Heart left ventricle (tissue), 13 donors: Measurements from ENCODE around the gene ENTHD1.

Experiments
- POLR2A ChIP-seq, 2 donors: fragments of 450-650 bp; IDR thresholded peaks; one replicate each; pipeline ENCODE4 v1.6.1; 2017; ENCODE audit warnings: antibody characterized with exemption in 2 of 2, mild to moderate bottlenecking in 2 of 2, moderate library complexity in 2 of 2
- TF ChIP-seq, protein P1 (sequence below), 12 donors: fragments of 200-600 bp; sonication (generic) in 4 of 12; IDR thresholded peaks; one replicate each; pipeline versions ENCODE4 v1.5.0 to v1.8.0; 2018 to 2022; ENCODE audit warnings: antibody characterized with exemption in 12 of 12, mild to moderate bottlenecking in 5 of 12
- donor health status: ischemic (EF 13 %, LVEDD 7.1; RV severe dilation, severe dysfunction).
- donor health status: DM: no; HTN: yes; CAD: no.
- donor health status: DM: no; HTN: no; CAD: no.
- donor health status: ischemic (EF 25% LVEDD 6.9; RV normal size, moderate dysfunction).
- donor health status: ischemic (EF 25% LVEDD 5.7; RV mildly dilated, moderate dysfunction).
- donor health status: ischemic (EF 35%, LVEDD 5.7; RV mildly dilated, moderate dysfunction).
- donor health status: nonischemic (EF 11% LVEDD 7.7; RV severe dilation, severe dysfunction).
- donor health status: DM: yes; HTN: yes; CAD: no.
- donor health status: PGD.
- donor health status: ischemic (EF 29% LVEDD 5.4; RV normal size, mild dysfunction).
- donor health status: nonischemic (EF 23%, LVEDD 6.1; RV moderate dilation, normal function).

DNA sequence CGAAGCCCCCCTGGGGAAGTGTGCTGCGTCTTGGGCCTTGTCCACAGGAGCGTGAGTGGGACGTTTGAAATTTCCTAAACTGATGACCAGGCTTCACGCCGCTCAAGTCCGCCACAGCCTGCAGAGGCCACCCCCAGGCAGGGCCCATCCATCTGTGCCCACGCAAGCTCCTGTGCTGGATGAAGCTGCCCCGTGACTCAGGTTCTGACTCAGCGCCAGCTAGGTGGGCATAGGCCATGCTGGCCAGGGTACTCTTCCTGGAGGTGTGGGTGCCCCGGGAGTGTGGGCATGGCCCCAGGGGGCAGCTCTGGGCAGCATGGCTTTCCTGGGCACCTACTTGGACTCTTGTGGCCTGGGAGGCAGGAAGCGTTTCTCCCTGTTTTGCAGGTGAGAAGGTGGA is 188.2 kb downstream of the ENTHD1 start:
- TF ChIP-seq, protein P1, sequence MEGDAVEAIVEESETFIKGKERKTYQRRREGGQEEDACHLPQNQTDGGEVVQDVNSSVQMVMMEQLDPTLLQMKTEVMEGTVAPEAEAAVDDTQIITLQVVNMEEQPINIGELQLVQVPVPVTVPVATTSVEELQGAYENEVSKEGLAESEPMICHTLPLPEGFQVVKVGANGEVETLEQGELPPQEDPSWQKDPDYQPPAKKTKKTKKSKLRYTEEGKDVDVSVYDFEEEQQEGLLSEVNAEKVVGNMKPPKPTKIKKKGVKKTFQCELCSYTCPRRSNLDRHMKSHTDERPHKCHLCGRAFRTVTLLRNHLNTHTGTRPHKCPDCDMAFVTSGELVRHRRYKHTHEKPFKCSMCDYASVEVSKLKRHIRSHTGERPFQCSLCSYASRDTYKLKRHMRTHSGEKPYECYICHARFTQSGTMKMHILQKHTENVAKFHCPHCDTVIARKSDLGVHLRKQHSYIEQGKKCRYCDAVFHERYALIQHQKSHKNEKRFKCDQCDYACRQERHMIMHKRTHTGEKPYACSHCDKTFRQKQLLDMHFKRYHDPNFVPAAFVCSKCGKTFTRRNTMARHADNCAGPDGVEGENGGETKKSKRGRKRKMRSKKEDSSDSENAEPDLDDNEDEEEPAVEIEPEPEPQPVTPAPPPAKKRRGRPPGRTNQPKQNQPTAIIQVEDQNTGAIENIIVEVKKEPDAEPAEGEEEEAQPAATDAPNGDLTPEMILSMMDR (IDR thresholded peaks at IDR 0.05), result no peak
- TF ChIP-seq POLR2A (IDR thresholded peaks at IDR 0.05), result no peak
